AG09309 (cell line): ENCODE results near the gene NR1H3.
"Not testable (repeated sequence)": the region's sequence is repeated elsewhere in the genome, so short reads cannot be mapped to it uniquely, and the experiment has no call there.

Source experiments
- DNase-seq: peaks from one replicate; pipeline ENCODE4 v3.0.0-alpha.2; 2010; ENCODE audit warnings: low read depth
- H3K4me3 ChIP-seq: 2 replicates; pipeline ENCODE4 v1.5.1; 2011; ENCODE audit warnings: mild to moderate bottlenecking, low read depth, low read length, moderate library complexity; ENCODE audit not compliant: control insufficient read depth
- CTCF ChIP-seq: IDR thresholded peaks from 2 replicates; pipeline ENCODE4 v1.5.1; 2011; ENCODE audit warnings: mild to moderate bottlenecking, low read depth, low read length, inconsistent platforms; ENCODE audit not compliant: insufficient read depth, control insufficient read depth; ENCODE audit errors: missing control alignments

NR1H3 gene

DNA sequence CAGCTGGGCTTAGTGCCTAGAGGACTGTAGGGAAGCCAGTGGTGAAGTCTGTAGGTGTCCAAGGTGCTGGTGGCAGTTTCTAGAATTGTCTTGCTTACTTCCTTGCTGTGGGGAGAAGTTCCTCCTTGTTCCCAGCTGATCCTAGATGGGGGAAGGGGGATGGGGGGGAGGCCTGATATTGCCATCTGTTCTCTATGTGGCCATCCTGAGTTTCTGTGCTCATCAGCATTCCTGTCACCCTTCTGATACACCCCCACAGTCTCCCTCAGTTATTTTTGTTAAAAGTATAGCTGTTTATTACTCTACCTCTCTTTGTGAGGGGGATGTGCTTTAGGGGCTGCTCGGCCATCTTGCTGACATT is 48.7 kb downstream of the NR1H3 start:
- no peak for DNase-seq
- no peak for TF ChIP-seq CTCF
- H3K4me3 ChIP-seq = no peak overlapping the region

GRCh38 chr11:47308050-47308823 is 50.4 kb downstream of the NR1H3 start:
- TF ChIP-seq CTCF = no peak
- no peak for DNase-seq
- H3K4me3 ChIP-seq = no peak overlapping the region

DNA sequence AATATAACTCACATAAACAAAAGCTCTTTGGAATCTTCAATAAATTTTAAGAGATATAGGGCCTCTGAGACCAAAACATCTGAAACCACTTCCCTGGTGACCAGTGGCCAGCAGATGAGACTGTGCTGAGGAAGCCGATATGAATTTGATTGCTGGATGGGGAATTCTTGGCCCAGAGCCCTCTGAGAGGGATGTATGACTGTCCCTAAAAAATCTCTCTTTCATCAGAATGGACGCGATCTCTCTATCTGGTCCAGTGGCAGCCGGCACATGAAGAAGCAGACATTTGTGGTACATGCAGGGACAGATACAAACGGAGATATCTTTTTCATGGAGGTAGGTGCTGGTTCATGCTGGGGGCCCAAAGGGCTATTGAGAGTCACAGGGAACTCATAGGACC is 57.2 kb downstream of the NR1H3 start:
- DNase-seq = no peak
- TF ChIP-seq CTCF = no peak
- H3K4me3 ChIP-seq = no peak overlapping the region

- H3K4me3 ChIP-seq, DNase-seq: not testable (repeated sequence)
Measured at GRCh38 chr11:47316501-47316900, 58.7 kb downstream of the NR1H3 start.

- no peak overlapping the region for H3K4me3 ChIP-seq
- no peak for DNase-seq
Measured at GRCh38 chr11:47317064-47317828, 59.5 kb downstream of the NR1H3 start.

GRCh38 chr11:47318166-47318565 is 60.4 kb downstream of the NR1H3 start:
- no peak for DNase-seq
- no peak for TF ChIP-seq CTCF
- no peak overlapping the region for H3K4me3 ChIP-seq

More at GRCh38 chr11:47317064-47317828, 59.5 kb downstream of the NR1H3 start:
- TF ChIP-seq CTCF = no peak
